ENCODE data around the gene FN3KRP.

DNA sequence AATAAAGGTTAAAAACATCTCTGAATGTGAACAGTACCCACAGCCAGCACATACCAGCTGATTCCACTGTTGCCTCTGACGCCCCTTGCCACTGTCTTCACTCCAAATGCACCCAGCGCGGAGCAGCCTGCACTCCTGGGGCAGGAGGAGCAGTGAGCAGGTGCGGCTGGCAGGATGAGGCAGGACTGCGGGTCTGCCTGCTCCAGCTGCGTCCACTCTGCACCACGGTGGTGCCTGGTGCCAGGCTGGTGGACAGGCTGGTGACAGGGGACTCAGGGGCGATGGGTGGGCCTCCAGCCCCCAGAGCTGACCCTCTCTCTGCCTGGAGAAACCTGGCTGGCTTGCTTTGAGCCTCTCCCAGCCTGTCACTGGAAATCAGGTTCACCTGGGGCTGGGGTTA, 27.4 kb upstream of the FN3KRP start:
- TF ChIP-seq, protein P1, sequence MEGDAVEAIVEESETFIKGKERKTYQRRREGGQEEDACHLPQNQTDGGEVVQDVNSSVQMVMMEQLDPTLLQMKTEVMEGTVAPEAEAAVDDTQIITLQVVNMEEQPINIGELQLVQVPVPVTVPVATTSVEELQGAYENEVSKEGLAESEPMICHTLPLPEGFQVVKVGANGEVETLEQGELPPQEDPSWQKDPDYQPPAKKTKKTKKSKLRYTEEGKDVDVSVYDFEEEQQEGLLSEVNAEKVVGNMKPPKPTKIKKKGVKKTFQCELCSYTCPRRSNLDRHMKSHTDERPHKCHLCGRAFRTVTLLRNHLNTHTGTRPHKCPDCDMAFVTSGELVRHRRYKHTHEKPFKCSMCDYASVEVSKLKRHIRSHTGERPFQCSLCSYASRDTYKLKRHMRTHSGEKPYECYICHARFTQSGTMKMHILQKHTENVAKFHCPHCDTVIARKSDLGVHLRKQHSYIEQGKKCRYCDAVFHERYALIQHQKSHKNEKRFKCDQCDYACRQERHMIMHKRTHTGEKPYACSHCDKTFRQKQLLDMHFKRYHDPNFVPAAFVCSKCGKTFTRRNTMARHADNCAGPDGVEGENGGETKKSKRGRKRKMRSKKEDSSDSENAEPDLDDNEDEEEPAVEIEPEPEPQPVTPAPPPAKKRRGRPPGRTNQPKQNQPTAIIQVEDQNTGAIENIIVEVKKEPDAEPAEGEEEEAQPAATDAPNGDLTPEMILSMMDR (IDR thresholded peaks at IDR 0.05) = no peak
- no peak for TF ChIP-seq POLR2AphosphoS5 (IDR thresholded peaks at IDR 0.05)

Measured in transverse colon (tissue), 4 donors.